GM19193 (cell line): ENCODE data around the gene PRDM16.

Experiments
- POLR2A ChIP-seq: IDR thresholded peaks from 4 replicates; pipeline ENCODE4 v1.6.1; 2011; ENCODE audit not compliant: insufficient read depth, insufficient read length; ENCODE audit errors: extremely low read depth

PRDM16 gene

GRCh38 chr1:3465091-3465934, 396.3 kb downstream of the PRDM16 start:
- TF ChIP-seq POLR2A, result no peak

GRCh38 chr1:3465935-3466321, 396.9 kb downstream of the PRDM16 start:
- TF ChIP-seq POLR2A, result no peak

- TF ChIP-seq POLR2A, result no peak
Observed at GRCh38 chr1:3466366-3467075, 397.5 kb downstream of the PRDM16 start.

- no peak for TF ChIP-seq POLR2A
Observed at GRCh38 chr1:3467096-3468036, 398.4 kb downstream of the PRDM16 start.

GRCh38 chr1:3468236-3469103, 399.5 kb downstream of the PRDM16 start:
- no peak for TF ChIP-seq POLR2A

GRCh38 chr1:3469104-3469848, 400.3 kb downstream of the PRDM16 start:
- TF ChIP-seq POLR2A, result no peak

GRCh38 chr1:3469849-3470649, 401.0 kb downstream of the PRDM16 start:
- TF ChIP-seq POLR2A, result no peak

- no peak for TF ChIP-seq POLR2A
Observed at GRCh38 chr1:3470650-3471355, 401.8 kb downstream of the PRDM16 start.

- TF ChIP-seq POLR2A, result no peak
Observed at GRCh38 chr1:3471356-3472087, 402.5 kb downstream of the PRDM16 start.

- no peak for TF ChIP-seq POLR2A
Observed at GRCh38 chr1:3472088-3472850, 403.3 kb downstream of the PRDM16 start.

- TF ChIP-seq POLR2A, result no peak
Observed at GRCh38 chr1:3472906-3473305, 403.9 kb downstream of the PRDM16 start.
